SK-N-MC (cell line): ENCODE results near the gene RALGPS1.

ENCODE experiments used
- EZH2 ChIP-seq: fragments of 200-600 bp; sonication (generic); IDR thresholded peaks from one replicate; pipeline ENCODE4 v1.6.1; 2017; ENCODE audit warnings: antibody characterized with exemption
- FOXP2 ChIP-seq: optimal IDR thresholded peaks from 2 replicates; pipeline ENCODE3; 2011; ENCODE audit warnings: mild to moderate bottlenecking, moderate library complexity; ENCODE audit not compliant: insufficient read depth; ENCODE audit errors: extremely low read length, control extremely low read depth
- POLR2AphosphoS5 ChIP-seq: IDR thresholded peaks from 2 replicates; pipeline ENCODE4 v1.6.1; 2012; ENCODE audit warnings: mild to moderate bottlenecking, low read depth, low read length, borderline replicate concordance

GRCh38 chr9:127132921-127133647 lies 218.5 kb downstream of the RALGPS1 start:
- no peak for TF ChIP-seq POLR2AphosphoS5
- TF ChIP-seq EZH2 = no peak
- no peak for TF ChIP-seq FOXP2
